IPS-18c (cell line): ENCODE data around the gene SLC25A33.
"Not testable (repeated sequence)": the region's sequence is repeated elsewhere in the genome, so short reads cannot be mapped to it uniquely, and the experiment has no call there.

Source experiments
- H3K4me3 ChIP-seq: 2 replicates; pipeline ENCODE4 v1.7.0; 2013; ENCODE audit warnings: low read depth, mild to moderate bottlenecking, low read length, moderate library complexity; ENCODE audit not compliant: insufficient read depth
- H3K9me3 ChIP-seq: one replicate; pipeline ENCODE4 v1.6.1; 2013; ENCODE audit warnings: mild to moderate bottlenecking, low read length, moderate library complexity; ENCODE audit not compliant: control insufficient read depth, insufficient read depth

Gene SLC25A33

DNA sequence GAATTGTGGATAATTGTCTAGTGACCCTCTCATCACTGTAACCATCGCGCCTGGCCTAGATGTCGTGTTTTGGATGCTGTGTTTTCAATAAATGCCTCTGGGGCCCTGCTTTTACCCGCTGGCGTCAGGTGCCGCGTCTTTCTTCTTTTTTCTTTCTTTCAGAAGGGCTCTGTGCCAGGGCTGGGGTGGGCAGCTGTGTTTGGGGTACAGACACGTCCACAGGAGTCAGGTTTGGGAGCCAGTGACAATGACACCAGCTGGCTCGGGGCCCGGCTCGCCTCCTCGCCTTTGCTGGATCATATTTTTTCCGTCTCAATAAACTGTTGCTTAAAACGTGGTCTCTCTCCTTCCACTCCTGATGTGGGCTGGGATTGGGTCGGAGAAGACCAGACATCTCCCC is 65.6 kb downstream of the SLC25A33 start:
- peaks cover 2% of the 10 kb centered on the region for H3K9me3 ChIP-seq
- H3K4me3 ChIP-seq: no peak overlapping the region

DNA sequence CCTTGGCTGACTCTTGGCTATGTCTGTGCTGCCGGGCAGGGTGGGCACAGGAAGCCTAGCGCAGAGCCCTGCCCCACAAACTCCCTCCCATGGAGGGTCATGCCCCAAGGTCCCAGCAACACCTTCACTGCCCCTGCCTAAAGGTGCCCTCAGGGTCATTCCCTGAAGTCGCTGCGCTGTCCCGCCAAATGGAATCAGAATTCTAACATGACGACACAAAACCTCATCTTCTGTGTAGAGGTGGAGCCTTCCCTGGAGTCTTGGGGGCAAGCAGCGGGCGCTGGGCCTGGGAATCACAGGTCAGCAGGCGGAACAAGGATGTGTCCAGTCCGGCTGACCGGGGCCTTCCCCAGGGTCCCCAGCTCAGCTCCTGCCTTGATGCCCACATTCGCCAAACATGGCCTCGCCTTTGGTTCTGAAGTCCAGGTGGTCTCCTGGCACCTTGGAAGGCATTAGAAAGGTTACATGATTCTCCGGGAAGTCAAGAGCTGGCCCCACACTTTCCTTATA is 66.7 kb downstream of the SLC25A33 start:
- Histone ChIP-seq H3K4me3 (no peak overlapping the region), H3K9me3 (peaks cover 2% of the 10 kb centered on the region)

DNA sequence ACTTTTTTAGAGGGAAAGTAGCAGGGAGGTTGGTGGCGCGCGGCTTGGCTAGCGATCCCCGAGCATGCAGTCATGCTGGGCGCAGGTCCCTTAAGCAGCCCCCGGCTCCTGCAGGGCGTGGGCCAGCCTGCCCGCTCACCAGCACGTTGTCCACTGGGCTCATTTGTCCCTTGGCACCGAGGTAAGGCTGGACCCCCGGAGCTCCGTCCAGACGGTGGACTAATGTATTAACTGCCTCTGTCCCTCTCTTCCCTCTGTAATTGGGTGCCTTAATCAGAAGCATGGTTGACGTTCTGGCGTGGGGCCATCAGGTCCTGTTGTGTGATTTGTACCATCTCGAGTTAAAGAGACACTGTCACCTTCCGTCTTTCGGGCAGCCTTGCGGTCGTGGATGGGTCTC is 67.2 kb downstream of the SLC25A33 start:
- no peak overlapping the region for H3K4me3 ChIP-seq

DNA sequence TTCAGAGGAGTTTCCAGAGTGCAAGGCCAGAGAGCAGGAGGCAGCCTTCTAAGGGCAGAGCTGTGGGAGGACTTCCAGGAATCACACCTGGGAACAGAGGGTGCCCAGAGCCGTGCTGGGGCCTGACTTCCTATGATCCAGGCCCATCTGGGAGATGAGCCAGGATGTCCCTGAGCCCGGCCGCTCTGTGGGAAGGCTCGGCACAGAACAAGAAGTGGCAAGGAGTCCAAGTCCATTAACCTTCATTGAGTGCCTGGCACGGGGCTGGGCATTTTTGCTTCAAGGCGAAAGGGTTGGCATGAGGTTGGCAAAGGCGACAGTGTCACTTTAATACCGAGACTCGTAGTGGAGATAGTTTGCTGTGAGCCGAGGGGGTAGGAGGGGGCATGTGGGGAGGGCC is 67.7 kb downstream of the SLC25A33 start:
- Histone ChIP-seq H3K9me3 (peaks cover 2% of the 10 kb centered on the region), H3K4me3 (no peak overlapping the region)

More for the DNA sequence above, 67.2 kb downstream of the SLC25A33 start:
- H3K9me3 ChIP-seq: peaks cover 2% of the 10 kb centered on the region

DNA sequence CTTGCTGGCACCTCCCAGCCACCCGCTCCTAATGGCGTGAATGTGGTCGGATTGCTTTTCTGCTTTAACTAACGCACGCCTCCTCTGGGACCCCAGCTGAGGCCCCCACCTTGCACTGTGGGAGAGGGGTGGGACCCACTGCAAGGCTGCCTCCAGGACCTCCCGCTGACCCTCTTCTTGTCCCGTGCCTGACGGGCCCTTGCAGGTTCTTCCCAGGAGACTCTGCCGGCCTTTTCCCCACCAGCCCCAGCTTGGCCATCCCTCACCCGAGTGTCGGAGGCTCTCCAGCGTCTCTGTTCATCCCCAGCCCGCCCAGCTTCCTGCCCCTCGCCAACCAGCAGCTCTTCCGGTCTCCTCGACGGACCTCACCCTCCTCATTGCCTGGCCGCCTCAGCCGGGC is 68.1 kb downstream of the SLC25A33 start:
- Histone ChIP-seq H3K9me3 (peaks cover 2% of the 10 kb centered on the region), H3K4me3 (no peak overlapping the region)

DNA sequence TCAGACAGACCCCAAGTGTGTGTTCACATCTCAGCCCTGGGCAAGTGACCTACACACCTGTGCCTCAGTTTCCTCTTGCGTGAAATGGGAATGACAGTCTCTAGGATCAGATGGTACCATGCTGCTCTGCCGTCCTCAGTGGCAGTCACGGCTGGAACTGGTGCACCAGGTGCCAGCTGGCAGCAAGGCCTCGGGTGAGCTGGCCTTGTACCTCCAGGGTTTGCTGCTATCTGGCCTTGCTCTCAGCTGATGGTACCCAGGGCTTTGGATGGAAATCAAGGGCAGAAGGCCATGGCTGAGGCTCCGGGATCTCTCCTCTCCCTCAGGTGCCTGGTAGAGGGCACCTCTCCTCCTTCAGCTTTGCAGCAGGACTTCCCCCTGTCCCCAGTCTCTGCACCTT is 70.7 kb downstream of the SLC25A33 start:
- no peak overlapping the region for H3K4me3 ChIP-seq

DNA sequence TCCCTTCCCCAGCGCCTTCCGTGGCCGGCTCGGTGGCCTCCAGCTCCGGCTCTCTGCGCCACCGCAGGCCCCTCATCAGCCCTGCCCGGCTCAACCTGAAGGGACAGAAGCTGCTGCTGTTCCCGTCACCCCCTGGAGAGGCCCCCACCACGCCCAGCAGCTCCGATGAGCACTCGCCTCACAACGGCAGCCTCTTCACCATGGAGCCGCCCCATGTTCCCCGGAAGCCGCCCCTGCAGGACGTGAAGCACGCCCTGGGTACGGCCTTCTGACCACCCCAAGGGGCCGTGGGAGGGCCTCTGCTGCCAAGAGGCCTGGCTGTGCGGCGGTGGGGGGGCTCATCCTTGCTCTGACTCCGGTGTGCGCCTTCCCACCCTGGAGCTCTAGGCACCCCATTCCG is 71.3 kb downstream of the SLC25A33 start:
- H3K4me3 ChIP-seq: no peak overlapping the region

More for the DNA sequence above, 70.7 kb downstream of the SLC25A33 start:
- H3K9me3 ChIP-seq: peaks cover 2% of the 10 kb centered on the region

DNA sequence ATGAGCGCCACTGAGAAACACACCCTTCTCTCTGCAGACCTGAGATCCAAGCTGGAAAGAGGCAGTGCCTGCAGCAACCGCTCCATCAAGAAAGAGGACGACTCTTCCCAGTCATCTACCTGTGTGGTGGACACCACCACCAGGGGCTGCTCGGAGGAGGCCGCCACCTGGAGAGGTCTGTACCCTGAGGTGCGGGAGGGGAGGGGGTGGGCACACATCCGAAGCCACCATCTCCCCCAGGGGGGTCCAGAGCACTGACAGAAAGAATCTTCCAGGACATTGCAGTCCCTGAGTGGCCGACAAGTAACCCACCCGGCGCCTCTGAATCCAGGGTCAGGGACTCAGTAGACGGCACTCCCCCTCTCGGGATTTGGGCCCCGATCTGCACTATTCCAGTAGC is 72.5 kb downstream of the SLC25A33 start:
- peaks cover 2% of the 10 kb centered on the region for H3K9me3 ChIP-seq
- no peak overlapping the region for H3K4me3 ChIP-seq

More for the DNA sequence above, 71.3 kb downstream of the SLC25A33 start:
- peaks cover 2% of the 10 kb centered on the region for H3K9me3 ChIP-seq

DNA sequence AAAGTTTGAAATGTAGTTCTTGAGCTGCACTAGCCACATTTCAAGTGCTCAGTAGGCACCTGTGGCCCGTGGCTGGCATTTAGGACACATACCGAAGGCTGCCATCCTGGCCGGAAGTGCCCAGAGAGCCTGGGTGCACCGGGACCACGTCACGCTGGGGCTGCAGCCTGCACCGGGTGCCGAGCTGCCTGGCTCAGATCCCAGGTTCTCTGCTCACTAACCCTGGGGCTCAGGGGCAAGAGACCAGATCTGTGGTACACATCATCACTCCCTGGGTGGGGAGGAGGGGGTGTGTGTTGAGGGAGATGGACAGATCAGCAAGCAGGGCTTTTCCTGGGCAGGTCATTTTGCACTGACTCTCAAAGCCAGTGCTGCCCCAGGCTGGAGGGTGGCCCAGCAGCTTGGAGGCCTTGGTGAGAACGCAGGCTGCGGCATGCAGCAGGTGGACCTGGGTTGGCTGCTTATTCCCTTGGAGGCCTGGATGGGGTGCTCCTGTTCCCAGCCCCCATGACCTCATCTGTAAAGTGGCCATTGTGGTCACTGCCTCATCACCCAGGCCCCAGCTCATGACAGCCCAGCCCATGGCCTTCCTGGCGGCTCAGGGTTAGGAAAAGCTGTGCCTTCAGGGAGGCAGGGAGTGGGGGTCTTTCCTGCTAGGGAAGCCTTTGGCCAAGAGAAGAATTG is 73.0 kb downstream of the SLC25A33 start:
- Histone ChIP-seq H3K9me3 (peaks cover 2% of the 10 kb centered on the region), H3K4me3 (no peak overlapping the region)

DNA sequence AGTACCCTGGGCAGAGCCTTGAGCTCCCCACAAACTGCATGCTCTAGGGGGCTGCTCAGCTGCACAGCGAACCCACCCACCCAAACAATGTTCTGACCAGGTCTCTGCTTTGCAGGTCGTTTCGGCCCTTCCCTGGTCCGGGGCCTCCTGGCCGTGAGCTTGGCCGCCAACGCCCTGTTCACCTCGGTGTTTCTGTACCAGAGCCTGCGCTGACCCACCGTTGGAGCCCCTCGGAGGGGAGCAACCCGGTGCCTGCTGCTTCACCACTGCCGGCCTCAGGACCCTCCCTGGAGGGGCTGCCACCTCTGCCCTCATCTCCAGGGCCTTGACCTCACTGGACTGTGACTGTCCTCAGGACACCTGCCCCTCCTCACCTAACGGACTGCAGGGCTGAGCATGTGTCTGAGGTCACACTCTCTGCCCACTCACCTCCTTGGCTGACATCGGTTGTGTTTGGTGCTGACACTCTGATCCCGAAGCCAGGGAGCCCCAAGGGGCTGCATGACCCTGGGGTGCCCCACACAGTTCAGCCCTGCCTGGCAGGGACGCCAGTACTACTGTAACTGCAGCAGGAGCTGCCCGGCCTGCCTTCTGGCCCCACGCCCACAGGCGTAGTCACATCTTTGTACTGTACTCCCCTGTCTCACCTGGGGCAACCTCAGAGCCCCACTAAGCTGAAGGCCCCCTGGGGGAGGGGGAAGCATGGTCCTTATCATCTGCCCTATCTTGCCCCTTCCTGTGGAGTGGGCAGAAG is 73.8 kb downstream of the SLC25A33 start:
- H3K9me3 ChIP-seq: no peaks in the 10 kb centered on the region
- no peak overlapping the region for H3K4me3 ChIP-seq

DNA sequence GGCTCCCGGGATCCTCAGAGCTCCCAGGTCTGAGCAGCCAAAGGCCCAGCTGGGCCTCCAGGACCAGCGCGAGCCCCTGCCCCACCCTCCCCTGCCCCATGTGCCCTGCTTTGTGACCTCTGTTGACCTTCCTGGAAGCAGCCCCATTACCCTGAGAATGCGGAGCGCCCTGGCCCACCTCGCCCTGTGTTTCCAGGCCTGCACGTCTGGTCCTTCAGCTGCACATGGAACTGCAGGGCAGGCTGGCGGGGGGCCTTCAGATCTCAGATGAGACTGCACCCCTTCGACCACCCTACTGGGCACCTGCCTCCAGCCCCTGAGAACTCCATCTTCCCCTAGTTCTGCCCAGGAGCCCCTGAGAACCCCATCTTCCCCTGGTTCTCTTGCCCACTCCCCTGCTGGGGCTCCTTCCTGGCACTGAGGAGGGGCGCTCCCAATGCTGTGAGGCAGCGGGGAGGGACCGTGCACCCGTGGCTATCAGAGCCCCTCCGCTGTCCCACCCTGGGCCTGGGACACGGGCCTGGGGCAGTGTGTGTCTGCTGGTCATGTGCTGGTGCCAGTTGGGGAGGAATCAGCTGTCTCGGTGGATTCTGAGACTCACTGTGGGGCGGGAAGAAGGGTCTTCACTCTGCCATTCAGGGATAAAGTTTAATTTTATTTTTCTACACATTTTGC is 74.5 kb downstream of the SLC25A33 start:
- no peaks in the 10 kb centered on the region for H3K9me3 ChIP-seq
- no peak overlapping the region for H3K4me3 ChIP-seq

DNA sequence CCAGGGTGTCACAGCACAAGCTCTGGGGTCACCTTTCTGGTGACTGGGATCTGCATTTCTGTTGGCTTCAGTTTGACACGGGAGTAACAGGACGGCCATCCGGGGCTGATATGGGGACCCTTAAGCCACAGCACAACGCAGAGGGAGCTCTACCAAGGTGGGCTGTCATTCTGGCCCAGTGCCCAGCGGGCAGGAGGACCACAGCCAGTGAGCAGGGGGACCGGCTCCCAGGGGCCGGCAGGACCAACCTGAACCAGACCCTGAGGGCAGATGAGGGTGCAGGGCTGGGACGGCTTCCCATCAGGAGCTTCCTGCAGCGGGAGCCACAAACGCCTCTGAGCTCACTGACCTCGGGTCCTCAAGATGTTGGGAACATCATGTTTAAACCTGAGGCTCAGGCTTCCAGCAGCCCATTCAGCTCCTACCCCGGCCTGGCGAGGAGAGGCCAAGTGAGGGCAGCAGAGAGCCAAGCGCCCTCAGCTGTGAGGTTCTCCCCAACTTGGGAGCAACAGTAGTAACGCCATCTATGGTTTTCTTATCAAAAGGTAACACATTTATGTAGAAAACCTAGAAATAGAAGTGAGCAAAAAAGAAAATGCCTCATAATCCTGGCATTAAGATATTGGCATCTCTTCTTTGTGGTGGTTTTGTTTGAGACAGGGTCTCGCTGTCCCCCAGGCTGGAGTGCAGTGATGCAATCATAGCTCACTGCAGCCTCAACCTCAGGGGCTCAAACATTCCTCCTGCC is 76.2 kb downstream of the SLC25A33 start:
- Histone ChIP-seq H3K4me3 (no peak overlapping the region), H3K9me3 (no peaks in the 10 kb centered on the region)

DNA sequence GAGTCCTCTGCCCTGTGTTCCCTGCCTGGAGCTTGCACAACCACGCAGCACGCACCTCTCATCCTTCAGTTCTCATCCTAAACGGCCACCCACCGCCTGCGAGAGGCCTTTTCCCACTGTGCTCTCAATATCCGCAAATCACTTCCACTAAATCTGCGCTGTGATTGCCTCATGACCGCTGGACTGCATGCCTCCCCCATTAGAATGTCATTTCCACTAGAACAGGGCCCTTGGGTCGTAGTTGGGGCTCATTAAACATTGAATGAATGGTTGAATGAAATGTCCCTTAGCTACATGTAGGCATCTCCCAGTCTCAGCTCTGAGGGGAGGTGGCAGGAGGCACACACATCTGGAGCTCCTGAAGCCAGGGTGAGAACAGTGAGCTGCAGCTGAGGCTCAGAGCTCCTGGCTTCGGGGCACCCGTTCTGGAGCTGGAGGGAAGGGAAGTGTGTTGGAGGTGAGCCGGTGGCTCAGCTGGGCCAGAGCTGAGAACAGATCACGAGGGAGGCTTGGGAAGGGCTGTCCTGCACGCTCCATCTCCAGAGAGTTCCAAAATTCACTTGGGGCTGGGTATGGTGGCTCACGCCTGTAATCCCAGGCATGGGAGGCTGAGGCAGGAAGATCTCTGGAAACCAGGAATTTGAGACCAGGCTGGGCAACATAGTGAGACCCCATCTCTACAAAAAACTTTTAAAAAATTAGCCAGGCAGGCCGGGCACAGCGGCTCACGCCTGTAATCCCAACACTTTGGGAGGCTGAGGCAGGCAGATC is 79.8 kb downstream of the SLC25A33 start:
- H3K4me3 ChIP-seq: no peak overlapping the region
- no peaks in the 10 kb centered on the region for H3K9me3 ChIP-seq

DNA sequence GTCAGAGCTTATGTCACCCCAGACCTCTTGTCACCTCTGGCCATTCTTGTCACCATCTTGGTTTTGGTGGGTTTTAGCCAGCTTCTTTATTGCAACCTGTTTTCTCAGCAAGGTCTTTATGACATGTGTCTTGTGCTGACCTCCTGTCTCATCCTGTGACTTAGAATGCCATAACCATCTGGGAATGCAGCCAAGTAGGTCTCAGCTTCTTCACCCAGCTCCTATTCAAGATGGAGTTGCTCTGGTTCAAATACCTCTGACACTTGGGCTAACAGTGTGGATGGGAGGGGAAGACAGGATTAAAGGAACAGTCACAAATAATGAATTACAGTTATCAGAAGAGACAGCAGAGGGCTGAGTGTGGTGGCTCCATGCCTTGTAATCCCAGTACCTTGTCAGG is 81.8 kb downstream of the SLC25A33 start:
- Histone ChIP-seq H3K4me3 (no peak overlapping the region), H3K9me3 (no peaks in the 10 kb centered on the region)

DNA sequence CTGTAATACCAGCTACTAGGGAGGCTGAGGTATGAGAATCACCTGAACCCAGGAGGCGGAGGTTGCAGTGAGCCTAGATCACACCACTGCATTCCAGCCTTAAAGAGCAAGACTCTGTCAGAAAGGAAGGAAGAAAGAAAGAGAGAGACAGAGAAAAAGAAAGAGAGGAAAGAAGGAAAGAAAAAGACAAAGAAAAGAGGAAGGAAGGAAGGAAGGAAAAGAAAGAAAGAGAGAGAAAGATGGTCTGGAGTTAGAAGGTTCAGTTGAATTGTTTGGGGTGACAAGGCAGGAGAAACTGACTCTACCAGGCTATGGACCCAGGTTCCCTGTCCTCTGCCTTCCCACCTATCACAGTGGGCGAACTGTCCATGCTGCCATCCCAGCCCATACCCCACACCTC is 84.8 kb downstream of the SLC25A33 start:
- Histone ChIP-seq H3K4me3 (no peak overlapping the region), H3K9me3 (no peaks in the 10 kb centered on the region)

DNA sequence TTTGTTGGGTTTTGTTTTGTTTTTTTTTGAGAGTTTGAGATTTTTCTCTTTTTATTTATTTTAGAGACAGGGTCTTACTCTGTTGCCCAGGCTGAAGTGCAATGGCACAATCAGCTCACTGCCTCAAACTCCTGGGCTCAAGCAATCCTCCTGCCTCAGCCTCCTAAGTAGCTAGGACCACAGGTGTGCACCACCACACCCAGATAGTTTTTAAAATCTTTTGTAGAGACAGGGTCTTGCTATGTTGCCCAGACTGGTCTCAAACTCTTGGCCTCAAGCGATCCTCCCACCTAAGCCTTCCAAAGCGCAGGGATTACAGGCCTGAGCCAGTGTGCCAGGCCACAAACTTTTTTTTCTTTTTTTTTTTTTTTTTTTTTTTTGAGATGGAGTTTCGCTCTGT is 85.8 kb downstream of the SLC25A33 start:
- not testable (repeated sequence) for H3K4me3 ChIP-seq

DNA sequence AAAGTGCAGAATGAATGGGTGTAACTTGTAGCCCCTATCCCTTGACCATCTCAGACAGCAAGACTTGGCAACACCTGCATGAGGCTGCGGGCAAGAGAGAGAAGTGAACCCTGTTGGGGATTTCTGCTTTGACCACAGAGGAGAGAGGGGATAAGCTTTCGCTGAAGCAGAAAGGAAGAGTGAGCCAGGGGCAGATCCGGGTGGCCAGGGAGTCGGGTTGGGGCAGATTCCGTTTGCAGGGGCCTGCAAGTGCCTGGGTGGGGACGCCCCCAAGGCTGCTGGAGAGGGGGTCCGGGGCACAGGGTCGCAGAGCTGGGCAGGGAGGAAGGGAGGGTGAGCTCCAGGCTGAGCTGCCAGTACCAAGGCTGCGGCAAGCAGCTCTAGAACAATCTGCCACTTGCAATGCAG is 86.9 kb downstream of the SLC25A33 start:
- H3K4me3 ChIP-seq: no peak overlapping the region
- no peaks in the 10 kb centered on the region for H3K9me3 ChIP-seq

More for the DNA sequence above, 85.8 kb downstream of the SLC25A33 start:
- H3K9me3 ChIP-seq: not testable (repeated sequence)
